Neural cell (in vitro differentiated cells): ENCODE measurements around the gene C3orf33.

ENCODE experiments used
- EP300 ChIP-seq: fragments of 450-650 bp; conservative IDR thresholded peaks from 2 replicates; pipeline ENCODE4 v1.6.1; 2014; ENCODE audit warnings: antibody characterized with exemption, mild to moderate bottlenecking, moderate library complexity; ENCODE audit not compliant: poor library complexity, severe bottlenecking
- EZH2 ChIP-seq: fragments of 200-600, 300-800 bp; shearing (Covaris generic), sonication (generic); IDR thresholded peaks from 2 replicates; pipeline ENCODE4 v1.6.1; 2014; ENCODE audit warnings: antibody characterized with exemption, low read length, borderline replicate concordance, mild to moderate bottlenecking; ENCODE audit not compliant: insufficient read depth, poor library complexity, severe bottlenecking
- POLR2AphosphoS5 ChIP-seq: IDR thresholded peaks from 2 replicates; pipeline ENCODE4 v1.6.1; 2012
- TAF1 ChIP-seq: IDR thresholded peaks from 2 replicates; pipeline ENCODE4 v1.6.1; 2012; ENCODE audit warnings: low read depth
- TF ChIP-seq, protein P1 (sequence below): fragments of 450-650 bp; IDR thresholded peaks from 2 replicates; pipeline ENCODE4 v1.5.1; 2014; ENCODE audit warnings: antibody characterized with exemption, mild to moderate bottlenecking, moderate library complexity; ENCODE audit not compliant: poor library complexity, severe bottlenecking
- TF ChIP-seq, protein P2 (sequence below): IDR thresholded peaks from 2 replicates; pipeline ENCODE4 v1.6.1; 2012; ENCODE audit warnings: borderline replicate concordance

DNA sequence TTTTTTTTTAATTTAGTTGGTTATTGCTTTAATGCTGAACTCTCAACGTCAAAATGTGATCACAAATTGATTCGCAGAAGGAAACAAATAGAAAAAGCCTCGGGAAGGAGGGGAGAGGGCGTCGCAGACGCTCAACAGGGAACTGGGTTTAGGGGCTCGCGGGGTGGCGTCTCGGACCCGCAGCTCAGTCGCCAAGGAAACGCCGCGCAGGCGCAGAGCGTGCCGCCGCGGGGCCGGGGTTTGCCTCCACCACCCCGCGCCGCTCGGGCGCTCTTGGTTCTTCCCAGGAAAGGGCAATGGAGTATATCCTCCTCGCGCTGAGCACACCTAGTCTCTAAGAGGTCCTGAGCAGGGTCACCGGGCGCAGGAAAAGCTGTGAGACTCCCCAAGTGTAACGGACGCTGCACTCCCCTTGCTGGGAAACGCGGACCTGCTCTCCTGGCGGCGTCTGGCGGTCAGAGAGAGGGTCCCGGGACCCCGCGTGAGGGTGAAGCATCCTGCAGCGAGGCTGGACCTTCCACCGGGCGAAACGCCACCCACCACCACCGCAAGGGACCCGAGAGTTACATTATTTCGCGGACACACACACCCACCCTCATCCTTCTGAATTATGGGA, 62.0 kb downstream of the C3orf33 start:
- TF ChIP-seq, protein P1, sequence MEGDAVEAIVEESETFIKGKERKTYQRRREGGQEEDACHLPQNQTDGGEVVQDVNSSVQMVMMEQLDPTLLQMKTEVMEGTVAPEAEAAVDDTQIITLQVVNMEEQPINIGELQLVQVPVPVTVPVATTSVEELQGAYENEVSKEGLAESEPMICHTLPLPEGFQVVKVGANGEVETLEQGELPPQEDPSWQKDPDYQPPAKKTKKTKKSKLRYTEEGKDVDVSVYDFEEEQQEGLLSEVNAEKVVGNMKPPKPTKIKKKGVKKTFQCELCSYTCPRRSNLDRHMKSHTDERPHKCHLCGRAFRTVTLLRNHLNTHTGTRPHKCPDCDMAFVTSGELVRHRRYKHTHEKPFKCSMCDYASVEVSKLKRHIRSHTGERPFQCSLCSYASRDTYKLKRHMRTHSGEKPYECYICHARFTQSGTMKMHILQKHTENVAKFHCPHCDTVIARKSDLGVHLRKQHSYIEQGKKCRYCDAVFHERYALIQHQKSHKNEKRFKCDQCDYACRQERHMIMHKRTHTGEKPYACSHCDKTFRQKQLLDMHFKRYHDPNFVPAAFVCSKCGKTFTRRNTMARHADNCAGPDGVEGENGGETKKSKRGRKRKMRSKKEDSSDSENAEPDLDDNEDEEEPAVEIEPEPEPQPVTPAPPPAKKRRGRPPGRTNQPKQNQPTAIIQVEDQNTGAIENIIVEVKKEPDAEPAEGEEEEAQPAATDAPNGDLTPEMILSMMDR: no peak
- TF ChIP-seq TAF1 (peak; percentile 20), EZH2 (no peak), POLR2AphosphoS5 (peak; percentile 83), EP300 (no peak)
- TF ChIP-seq, protein P2, sequence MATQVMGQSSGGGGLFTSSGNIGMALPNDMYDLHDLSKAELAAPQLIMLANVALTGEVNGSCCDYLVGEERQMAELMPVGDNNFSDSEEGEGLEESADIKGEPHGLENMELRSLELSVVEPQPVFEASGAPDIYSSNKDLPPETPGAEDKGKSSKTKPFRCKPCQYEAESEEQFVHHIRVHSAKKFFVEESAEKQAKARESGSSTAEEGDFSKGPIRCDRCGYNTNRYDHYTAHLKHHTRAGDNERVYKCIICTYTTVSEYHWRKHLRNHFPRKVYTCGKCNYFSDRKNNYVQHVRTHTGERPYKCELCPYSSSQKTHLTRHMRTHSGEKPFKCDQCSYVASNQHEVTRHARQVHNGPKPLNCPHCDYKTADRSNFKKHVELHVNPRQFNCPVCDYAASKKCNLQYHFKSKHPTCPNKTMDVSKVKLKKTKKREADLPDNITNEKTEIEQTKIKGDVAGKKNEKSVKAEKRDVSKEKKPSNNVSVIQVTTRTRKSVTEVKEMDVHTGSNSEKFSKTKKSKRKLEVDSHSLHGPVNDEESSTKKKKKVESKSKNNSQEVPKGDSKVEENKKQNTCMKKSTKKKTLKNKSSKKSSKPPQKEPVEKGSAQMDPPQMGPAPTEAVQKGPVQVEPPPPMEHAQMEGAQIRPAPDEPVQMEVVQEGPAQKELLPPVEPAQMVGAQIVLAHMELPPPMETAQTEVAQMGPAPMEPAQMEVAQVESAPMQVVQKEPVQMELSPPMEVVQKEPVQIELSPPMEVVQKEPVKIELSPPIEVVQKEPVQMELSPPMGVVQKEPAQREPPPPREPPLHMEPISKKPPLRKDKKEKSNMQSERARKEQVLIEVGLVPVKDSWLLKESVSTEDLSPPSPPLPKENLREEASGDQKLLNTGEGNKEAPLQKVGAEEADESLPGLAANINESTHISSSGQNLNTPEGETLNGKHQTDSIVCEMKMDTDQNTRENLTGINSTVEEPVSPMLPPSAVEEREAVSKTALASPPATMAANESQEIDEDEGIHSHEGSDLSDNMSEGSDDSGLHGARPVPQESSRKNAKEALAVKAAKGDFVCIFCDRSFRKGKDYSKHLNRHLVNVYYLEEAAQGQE: no peak
